OCI-LY3 (cell line): Measurements from ENCODE around the gene MFRP.

Experiments
- H2AFZ ChIP-seq: fragments of 200-600, 300-600 bp; shearing (Covaris generic); 2 replicates; pipeline ENCODE4 v1.6.0; 2014; ENCODE audit warnings: antibody characterized with exemption, low read depth, low read length
- H3K27ac ChIP-seq: fragments of 200-600, 300-600 bp; sonication (generic); 2 replicates; pipeline ENCODE4 v1.5.1; 2014; ENCODE audit warnings: mild to moderate bottlenecking, low read length, moderate library complexity, mixed read lengths
- H3K27me3 ChIP-seq: fragments of 200-600, 300-600 bp; sonication (generic); 2 replicates; pipeline ENCODE4 v1.6.1; 2014; ENCODE audit warnings: low read depth, low read length, mixed read lengths
- H3K36me3 ChIP-seq: fragments of 200-600, 300-600 bp; sonication (generic); replicated peaks from 2 replicates; pipeline ENCODE3; 2014; ENCODE audit warnings: low read depth, low read length, mixed read lengths
- H3K4me1 ChIP-seq: fragments of 300-600, 200-600 bp; sonication (generic); 2 replicates; pipeline ENCODE4 v1.6.1; 2014; ENCODE audit warnings: low read length, mixed read lengths
- H3K4me2 ChIP-seq: fragments of 200-600, 300-600 bp; sonication (generic); 2 replicates; pipeline ENCODE4 v1.6.1; 2014; ENCODE audit warnings: low read length, mixed read lengths
- H3K4me3 ChIP-seq: fragments of 300-600, 200-600 bp; sonication (generic); 2 replicates; pipeline ENCODE4 v1.5.1; 2014; ENCODE audit warnings: antibody characterized with exemption, mild to moderate bottlenecking, low read length, moderate library complexity
- H3K79me2 ChIP-seq: fragments of 300-600, 200-600 bp; shearing (Covaris generic); 2 replicates; pipeline ENCODE4 v1.6.1; 2014; ENCODE audit warnings: mild to moderate bottlenecking, low read length, mixed read lengths
- H3K9ac ChIP-seq: fragments of 300-600, 200-600 bp; shearing (Covaris generic); 2 replicates; pipeline ENCODE4 v1.6.0; 2014; ENCODE audit warnings: mild to moderate bottlenecking, low read length, moderate library complexity
- H3K9me3 ChIP-seq: fragments of 200-600, 300-600 bp; shearing (Covaris generic); 2 replicates; pipeline ENCODE4 v1.6.1; 2014; ENCODE audit warnings: low read length, mixed read lengths; ENCODE audit not compliant: insufficient read depth
- H4K20me1 ChIP-seq: fragments of 200-600, 300-600 bp; sonication (generic); 2 replicates; pipeline ENCODE4 v1.6.1; 2016; ENCODE audit warnings: low read length, mixed read lengths; ENCODE audit not compliant: insufficient read depth
- CTCF ChIP-seq: fragments of 200-600, 300-600 bp; sonication (generic); IDR thresholded peaks from 2 replicates; pipeline ENCODE4 v1.5.1; 2014; ENCODE audit warnings: antibody characterized with exemption, low read length, low read depth
- EZH2phosphoT487 ChIP-seq: fragments of 200-600 bp; shearing (Covaris generic); IDR thresholded peaks from 2 replicates; pipeline ENCODE4 v1.6.1; 2018; ENCODE audit warnings: antibody characterized with exemption, mixed run types, low read depth

Gene MFRP

GRCh38 chr11:119341222-119342022 lies 5.1 kb downstream of the MFRP start:
- H4K20me1 ChIP-seq: no peaks in the 10 kb centered on the region; the same call in 1 of the 2 replicates
- peaks cover 7% of the 10 kb centered on the region; the same call in 1 of the 2 replicates for H3K27me3 ChIP-seq
- peaks cover 9% of the 10 kb centered on the region; the same call in 1 of the 2 replicates for H3K79me2 ChIP-seq
- no peaks in the 10 kb centered on the region for H3K9me3 ChIP-seq
- H2AFZ ChIP-seq: no peak overlapping the region
- H3K36me3 ChIP-seq: peaks cover 9% of the 10 kb centered on the region
- H3K4me1 ChIP-seq: peaks cover 6% of the 10 kb centered on the region; the same call in 1 of the 2 replicates
- TF ChIP-seq CTCF (no peak), EZH2phosphoT487 (no peak)
- no peak overlapping the region for H3K9ac ChIP-seq
- no peak overlapping the region for H3K4me2 ChIP-seq
- no peak overlapping the region for H3K27ac ChIP-seq
- no peak overlapping the region for H3K4me3 ChIP-seq

- Histone ChIP-seq H4K20me1 (no peaks in the 10 kb centered on the region; the same call in 1 of the 2 replicates), H3K4me1 (peaks cover 7% of the 10 kb centered on the region), H3K27ac (no peak within 1 kb of the TSS), H3K79me2 (peaks cover 16% of the 10 kb centered on the region), H3K4me3 (no peak within 1 kb of the TSS), H3K27me3 (peaks cover 4% of the 10 kb centered on the region; the same call in 1 of the 2 replicates), H3K9me3 (no peaks in the 10 kb centered on the region), H2AFZ (no peak within 1 kb of the TSS), H3K9ac (no peak within 1 kb of the TSS), H3K4me2 (no peak within 1 kb of the TSS), H3K36me3 (peaks cover 9% of the 10 kb centered on the region)
- TF ChIP-seq EZH2phosphoT487: no peak
- no peak for TF ChIP-seq CTCF
These were observed 5.9 kb downstream of the MFRP start, which contains the start of gene C1QTNF5 for GRCh38 chr11:119340335-119341221. Gene C1QTNF5 (minus strand): TSS chr11:119340883. CDS start chr11:119340397, 486 bp downstream.

GRCh38 chr11:119339589-119340334 lies 6.7 kb downstream of the MFRP start:
- TF ChIP-seq EZH2phosphoT487 (no peak), CTCF (peak; percentile 12; the same call in 1 of the 2 replicates)
- no peak overlapping the region for H3K4me3 ChIP-seq
- H3K27ac ChIP-seq: no peak overlapping the region
- no peak overlapping the region for H3K9ac ChIP-seq
- peaks cover 15% of the 10 kb centered on the region for H3K4me1 ChIP-seq
- no peaks in the 10 kb centered on the region for H3K9me3 ChIP-seq
- H2AFZ ChIP-seq: no peak overlapping the region
- H3K4me2 ChIP-seq: no peak overlapping the region
- H3K27me3 ChIP-seq: peaks cover 4% of the 10 kb centered on the region; the same call in 1 of the 2 replicates
- no peaks in the 10 kb centered on the region; the same call in 1 of the 2 replicates for H4K20me1 ChIP-seq
- H3K36me3 ChIP-seq: peaks cover 9% of the 10 kb centered on the region
- peaks cover 24% of the 10 kb centered on the region for H3K79me2 ChIP-seq
